Astrocyte (in vitro differentiated cells and primary cell): ENCODE measurements around the gene KLK1. TPM values are rescaled to one million over a fixed set of nuclear protein-coding genes. Genes with fewer than 3 reads are reported as not detected.

Experiments used
- DNase-seq: peaks from one replicate; pipeline ENCODE4 v3.0.0-alpha.2; 2010; ENCODE audit warnings: low read depth
- FAIRE-seq: peaks from 2 replicates; lab custom pipeline; 2011; peaks lifted over from hg19 to GRCh38; lab: Jason Lieb, UNC
- H2AFZ ChIP-seq: 2 replicates; pipeline ENCODE4 v1.6.0; 2012; ENCODE audit warnings: low read depth, low read length, inconsistent platforms
- H3K27ac ChIP-seq: 2 replicates; pipeline ENCODE4 v1.5.1; 2011; ENCODE audit warnings: low read depth, low read length, inconsistent platforms
- H3K27me3 ChIP-seq: 2 replicates; pipeline ENCODE4 v1.6.0; 2011; ENCODE audit warnings: low read length, inconsistent platforms; ENCODE audit not compliant: insufficient read depth
- H3K36me3 ChIP-seq: 2 replicates; pipeline ENCODE4 v1.5.1; 2011; ENCODE audit warnings: low read length, inconsistent platforms; ENCODE audit not compliant: insufficient read depth
- H3K4me1 ChIP-seq: 2 replicates; pipeline ENCODE4 v1.5.1; 2011; ENCODE audit warnings: low read length, inconsistent platforms; ENCODE audit not compliant: insufficient read depth
- H3K4me2 ChIP-seq: 2 replicates; pipeline ENCODE4 v1.6.0; 2012; ENCODE audit warnings: low read length, inconsistent platforms
- H3K4me3 ChIP-seq: 2 replicates; pipeline ENCODE4 v1.5.1; 2011; ENCODE audit warnings: low read depth, mild to moderate bottlenecking, low read length, inconsistent platforms; ENCODE audit not compliant: insufficient read depth
- H3K79me2 ChIP-seq: 2 replicates; pipeline ENCODE4 v1.6.0; 2012; ENCODE audit warnings: mild to moderate bottlenecking, low read length, inconsistent platforms; ENCODE audit not compliant: insufficient read depth
- H3K9ac ChIP-seq: 2 replicates; pipeline ENCODE4 v1.6.0; 2012; ENCODE audit warnings: mild to moderate bottlenecking, low read length, inconsistent platforms
- H3K9me3 ChIP-seq: 2 replicates; pipeline ENCODE4 v1.5.1; 2012; ENCODE audit warnings: low read depth, mild to moderate bottlenecking, low read length, inconsistent platforms; ENCODE audit not compliant: insufficient read depth
- H4K20me1 ChIP-seq: 2 replicates; pipeline ENCODE4 v1.6.0; 2012; ENCODE audit warnings: low read length, inconsistent platforms; ENCODE audit not compliant: insufficient read depth
- H3K27ac Mint-ChIP-seq: one replicate; pipeline ENCODE4 v1.8.0; 2021; ENCODE audit warnings: mild to moderate bottlenecking, mixed read lengths; ENCODE audit not compliant: unreplicated experiment
- H3K27me3 Mint-ChIP-seq: one replicate; pipeline ENCODE4 v1.8.0; 2021; ENCODE audit warnings: low read depth, mixed read lengths; ENCODE audit not compliant: unreplicated experiment
- H3K36me3 Mint-ChIP-seq: one replicate; pipeline ENCODE4 v1.8.0; 2021; ENCODE audit warnings: low read depth, mixed read lengths; ENCODE audit not compliant: unreplicated experiment
- H3K4me1 Mint-ChIP-seq: one replicate; pipeline ENCODE4 v1.8.0; 2021; ENCODE audit warnings: low read depth, mixed read lengths; ENCODE audit not compliant: unreplicated experiment
- H3K4me3 Mint-ChIP-seq: one replicate; pipeline ENCODE4 v1.8.0; 2021; ENCODE audit warnings: mild to moderate bottlenecking, moderate library complexity, mixed read lengths; ENCODE audit not compliant: unreplicated experiment
- H3K9me3 Mint-ChIP-seq: one replicate; pipeline ENCODE4 v1.8.0; 2021; ENCODE audit warnings: mild to moderate bottlenecking, mixed read lengths; ENCODE audit not compliant: unreplicated experiment
- EZH2 ChIP-seq: IDR thresholded peaks from 2 replicates; pipeline ENCODE4 v1.6.1; 2012; ENCODE audit warnings: mild to moderate bottlenecking, low read length, inconsistent platforms; ENCODE audit not compliant: insufficient read depth
- total RNA-seq: library from RNA; stranded (reverse); gene quantifications from 2 replicates; pipeline ENCODE4 v1.2.1, GENCODE V29; 2021
- TF ChIP-seq, protein P1 (sequence below): IDR thresholded peaks from 2 replicates; pipeline ENCODE4 v1.5.1; 2011; ENCODE audit warnings: low read depth, mild to moderate bottlenecking, inconsistent platforms, low read length, moderate library complexity; ENCODE audit not compliant: insufficient read depth

KLK1 gene
- total RNA-seq, 1 donor from 2014 or later, result not detected

DNA sequence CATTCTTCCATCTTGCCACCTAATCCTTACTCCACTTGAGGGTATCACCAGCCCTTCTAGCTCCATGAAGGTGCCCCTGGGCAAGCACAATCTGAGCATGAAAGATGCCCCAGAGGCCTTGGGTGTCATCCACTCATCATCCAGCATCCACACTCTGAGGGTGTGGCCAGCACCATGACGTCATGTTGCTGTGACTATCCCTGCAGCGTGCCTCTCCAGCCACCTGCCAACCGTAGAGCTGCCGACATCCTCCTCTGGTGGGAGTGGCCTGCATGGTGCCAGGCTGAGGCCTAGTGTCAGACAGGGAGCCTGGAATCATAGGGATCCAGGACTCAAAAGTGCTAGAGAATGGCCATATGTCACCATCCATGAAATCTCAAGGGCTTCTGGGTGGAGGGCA, 28.0 kb upstream of the KLK1 start:
- H3K27ac Mint-ChIP-seq, result no peak overlapping the region
- TF ChIP-seq, protein P1, sequence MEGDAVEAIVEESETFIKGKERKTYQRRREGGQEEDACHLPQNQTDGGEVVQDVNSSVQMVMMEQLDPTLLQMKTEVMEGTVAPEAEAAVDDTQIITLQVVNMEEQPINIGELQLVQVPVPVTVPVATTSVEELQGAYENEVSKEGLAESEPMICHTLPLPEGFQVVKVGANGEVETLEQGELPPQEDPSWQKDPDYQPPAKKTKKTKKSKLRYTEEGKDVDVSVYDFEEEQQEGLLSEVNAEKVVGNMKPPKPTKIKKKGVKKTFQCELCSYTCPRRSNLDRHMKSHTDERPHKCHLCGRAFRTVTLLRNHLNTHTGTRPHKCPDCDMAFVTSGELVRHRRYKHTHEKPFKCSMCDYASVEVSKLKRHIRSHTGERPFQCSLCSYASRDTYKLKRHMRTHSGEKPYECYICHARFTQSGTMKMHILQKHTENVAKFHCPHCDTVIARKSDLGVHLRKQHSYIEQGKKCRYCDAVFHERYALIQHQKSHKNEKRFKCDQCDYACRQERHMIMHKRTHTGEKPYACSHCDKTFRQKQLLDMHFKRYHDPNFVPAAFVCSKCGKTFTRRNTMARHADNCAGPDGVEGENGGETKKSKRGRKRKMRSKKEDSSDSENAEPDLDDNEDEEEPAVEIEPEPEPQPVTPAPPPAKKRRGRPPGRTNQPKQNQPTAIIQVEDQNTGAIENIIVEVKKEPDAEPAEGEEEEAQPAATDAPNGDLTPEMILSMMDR, result no peak
- no peak for TF ChIP-seq EZH2
- H3K9me3 Mint-ChIP-seq, result peaks cover 8% of the 10 kb centered on the region
- H3K4me1 Mint-ChIP-seq, result no peaks in the 10 kb centered on the region
- peaks cover 11% of the 10 kb centered on the region for H3K27me3 Mint-ChIP-seq
- H3K4me1 ChIP-seq, result no peaks in the 10 kb centered on the region
- no peak overlapping the region for H2AFZ ChIP-seq
- H3K27ac ChIP-seq, result no peak overlapping the region
- H3K9ac ChIP-seq, result no peak overlapping the region
- H3K4me3 ChIP-seq, result no peak overlapping the region
- no peaks in the 10 kb centered on the region for H3K36me3 Mint-ChIP-seq
- no peaks in the 10 kb centered on the region for H3K27me3 ChIP-seq
- H3K4me3 Mint-ChIP-seq, result no peak overlapping the region
- H4K20me1 ChIP-seq, result no peaks in the 10 kb centered on the region
- no peaks in the 10 kb centered on the region for H3K79me2 ChIP-seq
- FAIRE-seq (no peak), DNase-seq (no peak)
- H3K4me2 ChIP-seq, result no peak overlapping the region
- no peaks in the 10 kb centered on the region for H3K36me3 ChIP-seq
- H3K9me3 ChIP-seq, result no peaks in the 10 kb centered on the region

DNA sequence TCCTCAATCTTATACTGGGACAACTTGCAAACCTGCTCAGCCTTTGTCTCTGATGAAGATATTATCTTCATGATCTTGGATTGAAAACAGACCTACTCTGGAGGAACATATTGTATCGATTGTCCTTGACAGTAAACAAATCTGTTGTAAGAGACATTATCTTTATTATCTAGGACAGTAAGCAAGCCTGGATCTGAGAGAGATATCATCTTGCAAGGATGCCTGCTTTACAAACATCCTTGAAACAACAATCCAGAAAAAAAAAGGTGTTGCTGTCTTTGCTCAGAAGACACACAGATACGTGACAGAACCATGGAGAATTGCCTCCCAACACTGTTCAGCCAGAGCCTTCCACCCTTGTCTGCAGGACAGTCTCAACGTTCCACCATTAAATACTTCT, 27.2 kb upstream of the KLK1 start:
- H3K4me3 Mint-ChIP-seq, result no peak overlapping the region
- no peaks in the 10 kb centered on the region for H3K79me2 ChIP-seq
- no peak overlapping the region for H3K4me3 ChIP-seq
- DNase-seq (no peak), FAIRE-seq (no peak)
- no peak overlapping the region for H3K27ac Mint-ChIP-seq
- H3K36me3 ChIP-seq, result no peaks in the 10 kb centered on the region
- H3K9me3 Mint-ChIP-seq, result peaks cover 8% of the 10 kb centered on the region
- no peaks in the 10 kb centered on the region for H3K4me1 ChIP-seq
- TF ChIP-seq, protein P1, result no peak
- TF ChIP-seq EZH2, result no peak
- H3K9ac ChIP-seq, result no peak overlapping the region
- H4K20me1 ChIP-seq, result no peaks in the 10 kb centered on the region
- H3K27me3 Mint-ChIP-seq, result peaks cover 11% of the 10 kb centered on the region
- H3K36me3 Mint-ChIP-seq, result no peaks in the 10 kb centered on the region
- H3K4me2 ChIP-seq, result no peak overlapping the region
- H3K27ac ChIP-seq, result no peak overlapping the region
- no peaks in the 10 kb centered on the region for H3K9me3 ChIP-seq
- no peaks in the 10 kb centered on the region for H3K27me3 ChIP-seq
- no peaks in the 10 kb centered on the region for H3K4me1 Mint-ChIP-seq
- H2AFZ ChIP-seq, result no peak overlapping the region

DNA sequence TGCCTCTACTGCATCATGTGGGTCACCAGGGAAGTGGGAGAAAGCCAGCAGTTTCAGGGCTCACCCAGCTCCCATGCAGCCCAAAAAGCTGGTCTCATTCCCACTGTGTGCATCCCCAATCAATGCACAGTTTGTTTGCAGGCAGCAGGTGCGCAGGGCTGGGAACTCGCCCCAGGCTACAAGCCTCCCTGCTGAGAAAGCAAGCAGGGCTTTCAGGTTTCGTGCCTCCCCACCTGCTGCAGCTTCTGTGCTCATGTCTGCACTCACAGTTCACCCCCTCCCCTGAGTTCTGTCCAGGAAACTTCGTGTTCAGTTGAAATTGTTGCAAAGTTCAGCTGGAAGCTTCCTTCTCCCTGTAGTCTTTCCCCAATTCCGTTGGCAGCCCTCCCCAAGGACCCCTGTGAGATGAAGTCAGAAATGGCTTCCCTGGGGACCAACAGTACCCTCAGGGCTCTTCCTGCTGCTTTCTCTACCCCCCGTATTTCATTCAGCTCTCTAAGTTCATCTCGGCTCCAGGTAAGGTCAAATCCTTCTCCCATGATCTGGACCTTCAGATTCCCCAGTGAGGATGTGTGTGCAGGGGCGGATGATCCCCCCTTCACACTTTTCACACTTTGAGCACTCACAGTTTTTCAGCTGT, 20.8 kb upstream of the KLK1 start:
- Mint-ChIP-seq H3K4me3 (no peak overlapping the region), H3K27me3 (peaks cover 38% of the 10 kb centered on the region), H3K9me3 (peaks cover 13% of the 10 kb centered on the region), H3K36me3 (no peaks in the 10 kb centered on the region), H3K27ac (no peak overlapping the region), H3K4me1 (no peaks in the 10 kb centered on the region)
- Histone ChIP-seq H3K9me3 (no peaks in the 10 kb centered on the region), H3K4me2 (no peak overlapping the region), H3K4me3 (no peak overlapping the region), H3K9ac (no peak overlapping the region), H3K36me3 (no peaks in the 10 kb centered on the region), H4K20me1 (no peaks in the 10 kb centered on the region), H3K79me2 (no peaks in the 10 kb centered on the region), H3K4me1 (no peaks in the 10 kb centered on the region), H3K27ac (no peak overlapping the region), H2AFZ (no peak overlapping the region), H3K27me3 (no peaks in the 10 kb centered on the region)
- DNase-seq, result no peak
- FAIRE-seq, result no peak
- TF ChIP-seq, protein P1, result no peak
- no peak for TF ChIP-seq EZH2
